Muscle layer of colon (tissue), 2 donors: ENCODE measurements around the gene LRRC17.

ENCODE experiments used
- H3K27ac ChIP-seq: one replicate; pipeline ENCODE4 v1.7.0; 2013; ENCODE audit warnings: low read depth, mild to moderate bottlenecking, low read length, moderate library complexity
- H3K27me3 ChIP-seq, 2 donors: one replicate each; pipeline ENCODE4 v1.7.0; 2013; ENCODE audit warnings: low read length in 2 of 2, mild to moderate bottlenecking in 2 of 2; ENCODE audit not compliant: insufficient read depth in 2 of 2, control insufficient read depth in 1 of 2
- H3K36me3 ChIP-seq: one replicate; pipeline ENCODE4 v1.7.0; 2013; ENCODE audit warnings: mild to moderate bottlenecking, low read length; ENCODE audit not compliant: insufficient read depth
- H3K4me1 ChIP-seq: one replicate; pipeline ENCODE4 v1.7.0; 2013; ENCODE audit warnings: mild to moderate bottlenecking, low read length; ENCODE audit not compliant: insufficient read depth
- H3K4me3 ChIP-seq, 2 donors: one replicate each; pipeline ENCODE4 v1.7.0; 2013; ENCODE audit warnings: low read length in 2 of 2, low read depth in 1 of 2, mild to moderate bottlenecking in 1 of 2, moderate library complexity in 1 of 2
- H3K9ac ChIP-seq: one replicate; pipeline ENCODE4 v1.7.0; 2013; ENCODE audit warnings: low read length
- H3K9me3 ChIP-seq: one replicate; pipeline ENCODE4 v1.7.0; 2013; ENCODE audit warnings: mild to moderate bottlenecking, low read length
- donor health status: abdominal sarcoma.
- donor health status: Adenocarcinoma of cecum.

Gene LRRC17

GRCh38 chr7:102912742-102913141 lies at the start of gene LRRC17:
Gene LRRC17 (plus strand): TSS chr7:102913000. CDS start chr7:102933914, 20,914 bp downstream.
- Histone ChIP-seq H3K9ac (no peak within 1 kb of the TSS), H3K9me3 (no peaks in the 10 kb centered on the region), H3K4me3 (peak within 1 kb of the TSS in 1 of 2 donors; percentile 39), H3K36me3 (no peaks in the 10 kb centered on the region), H3K27ac (no peak within 1 kb of the TSS), H3K27me3 (no peaks in the 10 kb centered on the region), H3K4me1 (peaks cover 5% of the 10 kb centered on the region)

GRCh38 chr7:102864958-102865357 lies 47.8 kb upstream of the LRRC17 start:
- Histone ChIP-seq H3K4me3 (no peak overlapping the region), H3K9ac (no peak overlapping the region), H3K27ac (no peak overlapping the region), H3K9me3 (no peaks in the 10 kb centered on the region), H3K36me3 (no peaks in the 10 kb centered on the region), H3K27me3 (no peaks in the 10 kb centered on the region), H3K4me1 (peaks cover 4% of the 10 kb centered on the region)

GRCh38 chr7:102866535-102867215 lies 46.1 kb upstream of the LRRC17 start:
- Histone ChIP-seq H3K27me3 (no peaks in the 10 kb centered on the region), H3K9me3 (no peaks in the 10 kb centered on the region), H3K36me3 (no peaks in the 10 kb centered on the region), H3K4me3 (no peak overlapping the region), H3K9ac (no peak overlapping the region), H3K27ac (no peak overlapping the region), H3K4me1 (no peaks in the 10 kb centered on the region)

GRCh38 chr7:102869195-102869594 lies 43.6 kb upstream of the LRRC17 start:
- Histone ChIP-seq H3K36me3 (no peaks in the 10 kb centered on the region), H3K27me3 (no peaks in the 10 kb centered on the region), H3K9ac (no peak overlapping the region), H3K9me3 (no peaks in the 10 kb centered on the region), H3K4me1 (no peaks in the 10 kb centered on the region), H3K27ac (no peak overlapping the region), H3K4me3 (no peak overlapping the region)

GRCh38 chr7:102872460-102872859 lies 40.3 kb upstream of the LRRC17 start:
- no peak overlapping the region for H3K9ac ChIP-seq
- no peaks in the 10 kb centered on the region for H3K36me3 ChIP-seq
- no peak overlapping the region for H3K4me3 ChIP-seq
- no peaks in the 10 kb centered on the region for H3K9me3 ChIP-seq
- H3K4me1 ChIP-seq, result no peaks in the 10 kb centered on the region
- H3K27me3 ChIP-seq, result no peaks in the 10 kb centered on the region
- H3K27ac ChIP-seq, result no peak overlapping the region

- Histone ChIP-seq H3K27ac (no peak overlapping the region), H3K4me3 (no peak overlapping the region), H3K9ac (no peak overlapping the region), H3K4me1 (no peaks in the 10 kb centered on the region), H3K27me3 (no peaks in the 10 kb centered on the region), H3K9me3 (no peaks in the 10 kb centered on the region), H3K36me3 (no peaks in the 10 kb centered on the region)
Measured at GRCh38 chr7:102873470-102874165, 39.2 kb upstream of the LRRC17 start.

- Histone ChIP-seq H3K4me1 (no peaks in the 10 kb centered on the region), H3K36me3 (no peaks in the 10 kb centered on the region), H3K9me3 (no peaks in the 10 kb centered on the region), H3K9ac (no peak overlapping the region), H3K27ac (no peak overlapping the region), H3K4me3 (no peak overlapping the region), H3K27me3 (no peaks in the 10 kb centered on the region)
Measured at GRCh38 chr7:102874166-102874829, 38.5 kb upstream of the LRRC17 start.

- Histone ChIP-seq H3K4me3 (no peak overlapping the region), H3K9me3 (no peaks in the 10 kb centered on the region), H3K27me3 (no peaks in the 10 kb centered on the region), H3K9ac (no peak overlapping the region), H3K27ac (no peak overlapping the region), H3K36me3 (no peaks in the 10 kb centered on the region), H3K4me1 (no peaks in the 10 kb centered on the region)
Measured at GRCh38 chr7:102874966-102875365, 37.8 kb upstream of the LRRC17 start.

- Histone ChIP-seq H3K4me1 (no peaks in the 10 kb centered on the region), H3K27me3 (no peaks in the 10 kb centered on the region), H3K9me3 (no peaks in the 10 kb centered on the region), H3K27ac (no peak overlapping the region), H3K36me3 (no peaks in the 10 kb centered on the region), H3K4me3 (no peak overlapping the region), H3K9ac (no peak overlapping the region)
Measured at GRCh38 chr7:102875700-102876295, 37.0 kb upstream of the LRRC17 start.

- Histone ChIP-seq H3K9me3 (no peaks in the 10 kb centered on the region), H3K9ac (no peak overlapping the region), H3K27ac (no peak overlapping the region), H3K27me3 (no peaks in the 10 kb centered on the region), H3K4me1 (no peaks in the 10 kb centered on the region), H3K4me3 (no peak overlapping the region), H3K36me3 (no peaks in the 10 kb centered on the region)
Measured at GRCh38 chr7:102883098-102883860, 29.5 kb upstream of the LRRC17 start.
